HG02885 (cell line): ENCODE results near the gene GGTLC1.

Experiments
- ATAC-seq: cut with Tn5 transposase; IDR thresholded peaks from one replicate; pipeline ENCODE4 v1.9.1; 2021; ENCODE audit warnings: mild to moderate bottlenecking; ENCODE audit not compliant: unreplicated experiment, poor library complexity

GGTLC1 gene

GRCh38 chr20:23970049-23970448, 18.5 kb downstream of the GGTLC1 start:
- no peak for ATAC-seq

DNA sequence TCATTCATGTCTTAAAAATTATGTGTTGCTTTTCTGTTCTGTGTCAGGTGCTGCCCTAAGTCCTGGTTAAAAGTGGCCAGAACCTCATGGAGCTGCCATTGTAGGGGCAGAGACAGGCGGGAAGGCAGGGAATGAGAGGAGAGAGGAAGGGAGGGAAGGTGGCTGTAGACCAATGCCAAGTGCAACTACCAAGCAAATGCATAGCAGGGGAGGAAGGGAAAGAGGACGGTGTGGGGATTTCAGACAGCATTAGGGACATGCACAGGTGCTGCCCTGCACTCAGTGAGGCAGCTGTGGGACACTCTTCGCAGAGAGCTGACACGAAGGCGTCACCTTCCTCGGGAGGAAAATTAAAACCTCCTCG, 21.0 kb downstream of the GGTLC1 start:
- ATAC-seq: no peak

- no peak for ATAC-seq
Measured at GRCh38 chr20:23966927-23967615, 21.5 kb downstream of the GGTLC1 start.

DNA sequence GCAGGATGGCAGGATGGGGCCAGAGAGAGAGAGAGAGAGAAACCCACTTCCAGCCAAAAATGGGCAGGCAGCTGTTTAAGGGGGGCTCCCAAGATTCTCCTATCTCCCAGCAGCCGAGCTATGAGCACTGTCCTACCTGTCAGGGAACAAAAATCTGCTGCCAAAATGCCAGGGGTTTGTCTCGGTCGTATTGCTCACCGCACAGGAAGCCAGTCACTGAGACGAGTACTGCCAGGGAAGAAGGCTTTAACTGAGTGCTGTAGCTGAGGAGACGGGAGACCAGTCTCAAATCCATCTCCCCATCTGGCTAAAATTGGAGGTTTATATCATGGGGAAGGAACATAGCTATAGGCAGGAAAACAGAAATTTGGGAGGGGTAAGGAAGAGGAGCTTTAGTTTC, 22.3 kb downstream of the GGTLC1 start:
- ATAC-seq: no peak

- no peak for ATAC-seq
Measured at GRCh38 chr20:23963941-23964340, 24.6 kb downstream of the GGTLC1 start.

- no peak for ATAC-seq
Measured at GRCh38 chr20:23962272-23962671, 26.3 kb downstream of the GGTLC1 start.

- ATAC-seq: no peak
Measured at GRCh38 chr20:23959054-23959453, 29.5 kb downstream of the GGTLC1 start.

DNA sequence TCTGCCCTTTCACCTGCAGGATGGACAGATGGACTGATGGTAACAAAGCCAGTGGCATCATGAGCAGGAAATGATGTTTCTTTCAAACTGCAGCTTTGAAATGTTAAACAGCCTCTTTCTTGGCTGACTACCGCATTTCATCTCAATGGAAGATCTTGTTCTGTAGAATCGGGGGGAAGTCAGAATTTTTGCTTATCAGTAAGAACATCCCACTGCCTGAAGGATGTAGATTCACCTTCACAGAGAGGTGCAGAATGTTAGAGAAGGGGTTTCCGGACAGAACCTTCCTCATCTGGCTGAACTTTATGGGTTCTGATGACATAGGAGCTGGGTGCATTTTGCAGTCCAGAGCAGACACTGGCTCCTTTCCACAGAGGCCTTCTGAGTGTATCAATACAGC, 32.7 kb downstream of the GGTLC1 start:
- no peak for ATAC-seq

DNA sequence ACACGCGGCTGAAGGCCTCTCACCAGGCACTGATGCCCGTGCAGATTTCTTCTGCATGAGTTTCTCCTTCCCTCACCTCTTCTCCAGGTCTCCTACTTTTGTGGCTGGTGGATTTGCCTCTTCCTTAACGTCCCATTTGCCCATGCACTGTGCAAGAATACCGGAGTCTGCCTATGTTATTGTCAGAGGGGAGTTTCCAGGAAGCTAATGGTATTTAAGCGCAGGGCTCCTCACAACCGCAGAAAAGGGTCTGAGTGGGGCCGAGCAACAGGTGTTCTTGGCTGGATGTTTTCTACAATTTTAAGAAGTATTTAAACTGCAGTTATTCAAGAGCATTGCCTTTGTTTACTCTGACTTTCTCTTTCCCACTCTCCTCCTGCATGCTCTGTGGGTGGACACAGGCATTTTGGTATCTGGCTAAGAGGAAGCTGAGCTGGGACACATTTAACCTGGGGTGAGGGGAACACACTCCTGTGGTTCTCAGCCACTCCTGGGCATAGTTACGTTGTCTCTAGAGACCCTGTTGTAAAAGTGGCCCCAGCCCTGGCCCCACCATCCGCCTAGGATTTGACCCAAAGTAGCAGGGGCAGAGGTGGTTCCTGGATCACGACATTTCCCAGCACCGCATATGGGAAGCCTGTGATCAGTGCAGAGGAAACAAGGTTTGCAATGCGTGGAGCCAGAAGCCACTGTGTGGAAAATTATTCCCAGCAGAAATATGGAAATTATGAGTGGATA, 34.4 kb downstream of the GGTLC1 start:
- no peak for ATAC-seq

GRCh38 chr20:23946206-23946605, 42.4 kb downstream of the GGTLC1 start:
- ATAC-seq: no peak

DNA sequence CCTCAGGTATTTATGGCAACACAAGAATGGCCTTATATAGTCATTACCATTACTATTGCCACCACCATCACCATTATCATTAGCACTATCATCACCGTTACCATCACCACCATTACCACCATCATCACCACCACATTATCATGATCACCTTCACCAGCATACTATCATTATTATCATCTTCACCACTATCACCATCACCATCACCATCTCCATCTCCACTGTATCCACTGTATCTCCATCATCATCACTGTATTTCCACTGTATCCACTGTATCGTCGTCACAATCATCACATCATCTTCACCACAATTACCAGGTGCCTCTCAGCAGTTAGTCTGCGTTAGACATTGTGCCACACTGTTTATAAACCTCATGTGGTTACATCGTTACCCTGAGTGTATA, 45.3 kb downstream of the GGTLC1 start:
- no peak for ATAC-seq

DNA sequence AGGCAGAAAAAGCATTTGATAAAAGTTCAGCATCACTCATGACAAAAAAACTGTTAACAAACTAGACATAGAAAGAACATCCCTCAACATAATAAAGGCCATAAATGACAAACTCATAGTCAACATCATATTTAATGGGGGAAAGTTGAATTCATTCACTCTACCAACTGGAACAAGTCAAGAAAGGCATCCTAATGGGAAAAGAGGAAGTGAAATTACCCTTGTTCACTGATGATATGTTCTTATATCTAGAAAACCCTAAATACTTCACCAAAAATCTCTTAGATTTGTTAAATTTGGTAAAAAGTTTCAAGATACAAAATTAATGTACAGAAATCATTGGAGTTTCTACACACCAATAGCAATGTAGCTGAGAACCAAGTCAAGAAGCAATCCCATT, 48.9 kb downstream of the GGTLC1 start:
- ATAC-seq: no peak

DNA sequence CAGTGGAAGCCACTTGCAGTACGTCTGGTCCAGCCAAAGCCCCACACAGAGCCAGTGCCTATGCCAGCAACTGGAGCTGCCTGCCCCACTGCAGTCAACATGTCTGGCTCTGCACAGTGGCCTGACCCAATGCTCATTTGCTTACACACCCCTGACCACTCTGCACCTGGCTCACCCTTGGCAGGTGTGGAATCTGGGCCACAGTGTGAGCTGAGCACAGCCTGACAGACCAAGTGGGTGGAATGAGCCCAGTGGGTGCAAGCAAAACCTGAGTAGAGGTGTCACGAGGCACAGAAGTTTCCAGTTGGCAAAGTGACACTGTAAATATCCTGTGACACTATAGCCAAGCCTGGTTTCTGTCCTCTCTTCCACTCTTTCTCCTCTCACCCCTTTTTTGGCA, 49.5 kb downstream of the GGTLC1 start:
- ATAC-seq: no peak

GRCh38 chr20:23938118-23938438, 50.5 kb downstream of the GGTLC1 start:
- ATAC-seq: no peak

GRCh38 chr20:23937303-23938117, 51.1 kb downstream of the GGTLC1 start:
- peak; percentile 87 for ATAC-seq
